HepG2 (cell line): ENCODE data around the gene DAB1. TPM values are rescaled to one million over a fixed set of nuclear protein-coding genes. Genes with fewer than 3 reads are reported as not detected.

Experiments used
- CEBPZ ChIP-seq: IDR thresholded peaks from 2 replicates; pipeline ENCODE4 v1.6.1; 2012; ENCODE audit warnings: low read length, improper control_type of control experiment
- ERF ChIP-seq: IDR thresholded peaks from 2 replicates; pipeline ENCODE4 v1.6.1; 2018; ENCODE audit warnings: missing biosample characterization, missing genetic modification reagents
- HDAC1 ChIP-seq: sonication (generic); formaldehyde crosslinking; IDR thresholded peaks from 2 replicates; pipeline ENCODE4 v1.5.1; 2020; ENCODE audit warnings: mild to moderate bottlenecking, missing genetic modification reagents
- HOXA3 ChIP-seq: sonication (generic); formaldehyde crosslinking; IDR thresholded peaks from 2 replicates; pipeline ENCODE4 v1.5.0; 2020; ENCODE audit warnings: missing genetic modification reagents
- KDM2A ChIP-seq: sonication (generic); formaldehyde crosslinking; IDR thresholded peaks from 2 replicates; pipeline ENCODE4 v1.4.0; 2020; ENCODE audit warnings: low read depth, missing genetic modification reagents, borderline replicate concordance
- SAP130 ChIP-seq: IDR thresholded peaks from 2 replicates; pipeline ENCODE4 v1.6.1; 2016; ENCODE audit warnings: low read depth
- SOX5 ChIP-seq: IDR thresholded peaks from 2 replicates; pipeline ENCODE4 v1.6.1; 2016; ENCODE audit warnings: borderline replicate concordance
- SP2 ChIP-seq: sonication (generic); formaldehyde crosslinking; IDR thresholded peaks from 2 replicates; pipeline ENCODE4 v1.5.1; 2020; ENCODE audit warnings: mild to moderate bottlenecking, missing genetic modification reagents
- TCF7 ChIP-seq: sonication (generic); IDR thresholded peaks from 2 replicates; pipeline ENCODE4 v1.6.1; 2016; ENCODE audit warnings: antibody characterized with exemption, low read depth
- TEAD3 ChIP-seq: optimal IDR thresholded peaks from 2 replicates; pipeline ENCODE3; 2016; ENCODE audit warnings: borderline replicate concordance
- TRIM24 ChIP-seq: sonication (generic); formaldehyde crosslinking; IDR thresholded peaks from 2 replicates; pipeline ENCODE4 v1.8.0; 2022; ENCODE audit warnings: mild to moderate bottlenecking, missing genetic modification reagents
- ZEB1 ChIP-seq: IDR thresholded peaks from 2 replicates; pipeline ENCODE4 v1.6.1; 2012; ENCODE audit warnings: mild to moderate bottlenecking, low read depth, inconsistent platforms; ENCODE audit not compliant: insufficient replicate concordance
- ZNF225 ChIP-seq: sonication (generic); formaldehyde crosslinking; IDR thresholded peaks from 2 replicates; pipeline ENCODE4 v1.4.0; 2020; ENCODE audit warnings: mild to moderate bottlenecking, missing genetic modification reagents
- ZNF44 ChIP-seq: sonication (generic); formaldehyde crosslinking; IDR thresholded peaks from 2 replicates; pipeline ENCODE4 v1.5.1; 2020; ENCODE audit warnings: mild to moderate bottlenecking, missing genetic modification reagents
- ZNF496 ChIP-seq: sonication (generic); formaldehyde crosslinking; IDR thresholded peaks from 2 replicates; pipeline ENCODE4 v1.8.1; 2023; ENCODE audit warnings: mild to moderate bottlenecking, moderate library complexity, missing genetic modification reagents; ENCODE audit not compliant: insufficient replicate concordance
- ZNF577 ChIP-seq: sonication (generic); formaldehyde crosslinking; IDR thresholded peaks from 2 replicates; pipeline ENCODE4 v1.4.0; 2020; ENCODE audit warnings: mild to moderate bottlenecking, low read depth, missing genetic modification reagents, borderline replicate concordance
- ZNF629 ChIP-seq: sonication (generic); formaldehyde crosslinking; conservative IDR thresholded peaks from 2 replicates; pipeline ENCODE4 v1.5.0; 2020; ENCODE audit warnings: missing genetic modification reagents
- ZNF672 ChIP-seq: sonication (generic); formaldehyde crosslinking; IDR thresholded peaks from 2 replicates; pipeline ENCODE4 v1.8.1; 2022; ENCODE audit warnings: missing genetic modification reagents
- ZSCAN12 ChIP-seq: sonication (generic); formaldehyde crosslinking; IDR thresholded peaks from 2 replicates; pipeline ENCODE4 v1.9.0; 2021; ENCODE audit warnings: mild to moderate bottlenecking, missing genetic modification reagents
- ZSCAN21 ChIP-seq: sonication (generic); formaldehyde crosslinking; IDR thresholded peaks from 2 replicates; pipeline ENCODE4 v1.8.0; 2022; ENCODE audit warnings: mild to moderate bottlenecking, missing genetic modification reagents, moderate library complexity, borderline replicate concordance
- polyA plus RNA-seq, 8 experiments: library from polyadenylated mRNA; depleted of rRNA in 3 of 8; stranded (reverse) in 7 of 8; unstranded in 1 of 8; fragments of >200 nt; fragmentation: Illumina TruSeq in 4 of 8; extraction: Trizol in 4 of 8; gene quantifications; 2 replicates each; pipeline versions ENCODE4 v1.2.1 to v1.2.3, GENCODE V29; 2011 to 2016; ENCODE audit warnings: low read depth in 4 of 8, missing spikeins in 1 of 8, mixed read lengths in 1 of 8; ENCODE audit not compliant: insufficient read depth in 1 of 8
- total RNA-seq, 5 experiments: library from RNA; depleted of rRNA; stranded (reverse); fragments of >200 nt; fragmentation: Illumina TruSeq; extraction: Trizol; gene quantifications; 2 replicates each; pipeline ENCODE4 v1.2.3, GENCODE V29; 2016; ENCODE audit warnings: low read depth in 1 of 5
- TF ChIP-seq, protein P1 (sequence below): sonication (generic); formaldehyde crosslinking; conservative IDR thresholded peaks from 2 replicates; pipeline ENCODE4 v1.4.0; 2020; ENCODE audit warnings: mild to moderate bottlenecking, missing genetic modification reagents, moderate library complexity
- TF ChIP-seq, protein P2 (sequence below): IDR thresholded peaks from 2 replicates; pipeline ENCODE4 v1.4.0; 2020; ENCODE audit warnings: mild to moderate bottlenecking, missing genetic modification reagents

Gene DAB1
- total and polyA plus RNA-seq, 2 of the 13 experiments (the other 11 are each of a cell fraction or from before 2014, with no cell fraction given) = 0.04 to 0.13 TPM

- TF ChIP-seq ZNF225 (CRISPR knock-in tag) (no peak), KDM2A (CRISPR knock-in tag) (no peak), HOXA3 (CRISPR knock-in tag) (peak; percentile 55; the same call in 1 of the 2 replicates), SOX5 (peak; percentile 70), ZSCAN21 (CRISPR knock-in tag) (no peak), TEAD3 (CRISPR knock-in tag) (peak; percentile 78), TRIM24 (CRISPR knock-in tag) (no peak), ZNF496 (CRISPR knock-in tag) (no peak), ERF (no peak), ZNF44 (CRISPR knock-in tag) (peak; percentile 100), ZSCAN12 (CRISPR knock-in tag) (no peak), ZNF672 (CRISPR knock-in tag) (no peak), SAP130 (CRISPR knock-in tag) (peak; percentile 37; the same call in 1 of the 2 replicates), ZNF577 (CRISPR knock-in tag) (no peak), SP2 (no peak), TCF7 (no peak), ZEB1 (no peak), HDAC1 (CRISPR knock-in tag) (peak; percentile 46; the same call in 1 of the 2 replicates), ZNF629 (CRISPR knock-in tag) (no peak), CEBPZ (no peak)
- TF ChIP-seq, protein P1, sequence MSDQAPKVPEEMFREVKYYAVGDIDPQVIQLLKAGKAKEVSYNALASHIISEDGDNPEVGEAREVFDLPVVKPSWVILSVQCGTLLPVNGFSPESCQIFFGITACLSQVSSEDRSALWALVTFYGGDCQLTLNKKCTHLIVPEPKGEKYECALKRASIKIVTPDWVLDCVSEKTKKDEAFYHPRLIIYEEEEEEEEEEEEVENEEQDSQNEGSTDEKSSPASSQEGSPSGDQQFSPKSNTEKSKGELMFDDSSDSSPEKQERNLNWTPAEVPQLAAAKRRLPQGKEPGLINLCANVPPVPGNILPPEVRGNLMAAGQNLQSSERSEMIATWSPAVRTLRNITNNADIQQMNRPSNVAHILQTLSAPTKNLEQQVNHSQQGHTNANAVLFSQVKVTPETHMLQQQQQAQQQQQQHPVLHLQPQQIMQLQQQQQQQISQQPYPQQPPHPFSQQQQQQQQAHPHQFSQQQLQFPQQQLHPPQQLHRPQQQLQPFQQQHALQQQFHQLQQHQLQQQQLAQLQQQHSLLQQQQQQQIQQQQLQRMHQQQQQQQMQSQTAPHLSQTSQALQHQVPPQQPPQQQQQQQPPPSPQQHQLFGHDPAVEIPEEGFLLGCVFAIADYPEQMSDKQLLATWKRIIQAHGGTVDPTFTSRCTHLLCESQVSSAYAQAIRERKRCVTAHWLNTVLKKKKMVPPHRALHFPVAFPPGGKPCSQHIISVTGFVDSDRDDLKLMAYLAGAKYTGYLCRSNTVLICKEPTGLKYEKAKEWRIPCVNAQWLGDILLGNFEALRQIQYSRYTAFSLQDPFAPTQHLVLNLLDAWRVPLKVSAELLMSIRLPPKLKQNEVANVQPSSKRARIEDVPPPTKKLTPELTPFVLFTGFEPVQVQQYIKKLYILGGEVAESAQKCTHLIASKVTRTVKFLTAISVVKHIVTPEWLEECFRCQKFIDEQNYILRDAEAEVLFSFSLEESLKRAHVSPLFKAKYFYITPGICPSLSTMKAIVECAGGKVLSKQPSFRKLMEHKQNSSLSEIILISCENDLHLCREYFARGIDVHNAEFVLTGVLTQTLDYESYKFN = peak; percentile 80
- TF ChIP-seq, protein P2, sequence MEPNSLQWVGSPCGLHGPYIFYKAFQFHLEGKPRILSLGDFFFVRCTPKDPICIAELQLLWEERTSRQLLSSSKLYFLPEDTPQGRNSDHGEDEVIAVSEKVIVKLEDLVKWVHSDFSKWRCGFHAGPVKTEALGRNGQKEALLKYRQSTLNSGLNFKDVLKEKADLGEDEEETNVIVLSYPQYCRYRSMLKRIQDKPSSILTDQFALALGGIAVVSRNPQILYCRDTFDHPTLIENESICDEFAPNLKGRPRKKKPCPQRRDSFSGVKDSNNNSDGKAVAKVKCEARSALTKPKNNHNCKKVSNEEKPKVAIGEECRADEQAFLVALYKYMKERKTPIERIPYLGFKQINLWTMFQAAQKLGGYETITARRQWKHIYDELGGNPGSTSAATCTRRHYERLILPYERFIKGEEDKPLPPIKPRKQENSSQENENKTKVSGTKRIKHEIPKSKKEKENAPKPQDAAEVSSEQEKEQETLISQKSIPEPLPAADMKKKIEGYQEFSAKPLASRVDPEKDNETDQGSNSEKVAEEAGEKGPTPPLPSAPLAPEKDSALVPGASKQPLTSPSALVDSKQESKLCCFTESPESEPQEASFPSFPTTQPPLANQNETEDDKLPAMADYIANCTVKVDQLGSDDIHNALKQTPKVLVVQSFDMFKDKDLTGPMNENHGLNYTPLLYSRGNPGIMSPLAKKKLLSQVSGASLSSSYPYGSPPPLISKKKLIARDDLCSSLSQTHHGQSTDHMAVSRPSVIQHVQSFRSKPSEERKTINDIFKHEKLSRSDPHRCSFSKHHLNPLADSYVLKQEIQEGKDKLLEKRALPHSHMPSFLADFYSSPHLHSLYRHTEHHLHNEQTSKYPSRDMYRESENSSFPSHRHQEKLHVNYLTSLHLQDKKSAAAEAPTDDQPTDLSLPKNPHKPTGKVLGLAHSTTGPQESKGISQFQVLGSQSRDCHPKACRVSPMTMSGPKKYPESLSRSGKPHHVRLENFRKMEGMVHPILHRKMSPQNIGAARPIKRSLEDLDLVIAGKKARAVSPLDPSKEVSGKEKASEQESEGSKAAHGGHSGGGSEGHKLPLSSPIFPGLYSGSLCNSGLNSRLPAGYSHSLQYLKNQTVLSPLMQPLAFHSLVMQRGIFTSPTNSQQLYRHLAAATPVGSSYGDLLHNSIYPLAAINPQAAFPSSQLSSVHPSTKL = peak; percentile 66
These were observed 363.4 kb downstream of the DAB1 start (continued) for GRCh38 chr1:57060451-57060850.
